ENCODE data around the gene KSR1. TPM values are rescaled to one million over a fixed set of nuclear protein-coding genes. Genes with fewer than 3 reads are reported as not detected.

Gene KSR1
- total and polyA plus RNA-seq, 9 of the 15 experiments (the other 6 are each of a cell fraction or from before 2014, with no cell fraction given), result 1.4 to 51.7 (median 18.4) TPM

GRCh38 chr17:27569884-27570577 is 113.8 kb downstream of the KSR1 start (continued):
- TF ChIP-seq ATF3 (IDR thresholded peaks at IDR 0.05), result peak; percentile 68
- no peak for TF ChIP-seq ATF3 (CRISPR knock-in tag; conservative IDR thresholded peaks at IDR 0.05)
- TF ChIP-seq CREM (IDR thresholded peaks at IDR 0.05; ENCODE audit: low read depth), result peak; percentile 68
- peak; percentile 6; the same call in 1 of the 2 replicates for TF ChIP-seq NR4A1 (CRISPR knock-in tag; IDR thresholded peaks at IDR 0.05)
- TF ChIP-seq NR4A1 (tag; IDR thresholded peaks at IDR 0.05), result peak; percentile 63; the same call in 1 of the 2 replicates
- peak; percentile 73; the same call in 1 of the 2 replicates for TF ChIP-seq ZNF79 (CRISPR knock-in tag; IDR thresholded peaks at IDR 0.05; ENCODE audit: low read depth)
- peak; percentile 55 to 72 for TF ChIP-seq E2F6 (IDR thresholded peaks at IDR 0.05; ENCODE audit: borderline replicate concordance in 1 of 2, extremely low read depth in 1 of 2, insufficient read depth in 1 of 2, insufficient read length in 1 of 2, low read depth in 1 of 2, low read length in 1 of 2, poor library complexity in 1 of 2, severe bottlenecking in 1 of 2)
- TF ChIP-seq TRIM24 (IDR thresholded peaks at IDR 0.05), result peak; percentile 56 to 63
- no peak for TF ChIP-seq HNRNPUL1 (IDR thresholded peaks at IDR 0.05; ENCODE audit: low read length)
- peak; percentile 11; the same call in 1 of the 2 replicates for TF ChIP-seq HIVEP1 (CRISPR knock-in tag; IDR thresholded peaks at IDR 0.05)
- TF ChIP-seq ZBTB2 (IDR thresholded peaks at IDR 0.05), result peak; percentile 67
- no peak for TF ChIP-seq ZNF263 (CRISPR knock-in tag; IDR thresholded peaks at IDR 0.05; ENCODE audit: borderline replicate concordance)
- TF ChIP-seq RUNX1 (IDR thresholded peaks at IDR 0.05; ENCODE audit: low read depth), result peak; percentile 50; the same call in 1 of the 2 replicates
- TF ChIP-seq CTCFL (IDR thresholded peaks at IDR 0.05; ENCODE audit: borderline replicate concordance, insufficient read depth, low read depth, low read length, poor library complexity, severe bottlenecking), result no peak
- TF ChIP-seq ZBTB9 (CRISPR knock-in tag; IDR thresholded peaks at IDR 0.05), result peak; percentile 25; the same call in 1 of the 2 replicates
- TF ChIP-seq MAX (CRISPR knock-in tag; IDR thresholded peaks at IDR 0.05), result peak; percentile 62
